GM12878 (cell line): Measurements from ENCODE around the gene ASB10. TPM values are rescaled to one million over a fixed set of nuclear protein-coding genes. Genes with fewer than 3 reads are reported as not detected.

Experiments used
- ATAC-seq: fragments of 200-7000 bp; cut with Tn5 transposase; 3 replicates; pipeline ENCODE4 v1.9.1; 2020; ENCODE audit warnings: mild to moderate bottlenecking, moderate library complexity
- BruUV-seq: library from RNA; stranded (reverse); fragments of 400-500 nt; replicated peaks from 2 replicates; lab custom pipeline; 2021; lab: Mats Ljungman, UMichigan
- CTCF ChIA-PET: fragments of 300-600 bp; sonication (Branson Sonifier 250); formaldehyde crosslinking; extraction: SDS; loops from one replicate; lab custom pipeline; 2021; ENCODE audit warnings: inconsistent platforms; lab: Yijun Ruan, JAX
- POLR2A ChIA-PET: fragments of 350-600 bp; formaldehyde crosslinking; extraction: SDS; loops from one replicate; lab custom pipeline; 2021; ENCODE audit warnings: inconsistent platforms; lab: Charles Lee
- RAD21 ChIA-PET: fragments of 300-600 bp; sonication (Branson Sonifier 250); formaldehyde crosslinking; loops from one replicate; lab custom pipeline; 2023; ENCODE audit warnings: antibody characterized with exemption; ENCODE audit not compliant: unreplicated experiment; lab: Charles Lee
- SMC1A ChIA-PET: fragments of 300-600 bp; sonication (Branson Sonifier 250); formaldehyde crosslinking; loops from one replicate; lab custom pipeline; 2023; ENCODE audit not compliant: unreplicated experiment, uncharacterized antibody; lab: Charles Lee
- DNase-seq: peaks from one replicate; pipeline ENCODE4 v3.0.0-alpha.2; 2011; ENCODE audit warnings: low read depth, low spot score
- FAIRE-seq: peaks from 3 replicates; lab custom pipeline; 2011; peaks lifted over from hg19 to GRCh38; lab: Jason Lieb, UNC
- H2AFZ ChIP-seq: 2 replicates; pipeline ENCODE4 v1.6.0; 2011; ENCODE audit warnings: low read depth, low read length, control low read depth; ENCODE audit not compliant: control insufficient read depth
- H3K27ac ChIP-seq: 2 replicates; pipeline ENCODE4 v1.5.1; 2011; ENCODE audit warnings: control low read depth; ENCODE audit not compliant: control insufficient read depth, insufficient read depth
- H3K27me3 ChIP-seq, 2 experiments: replicated peaks in 1 of 2; 2 replicates each; pipeline versions ENCODE4 v1.6.0 to v1.6.1; 2011; ENCODE audit warnings: low read length in 1 of 2; ENCODE audit not compliant: control insufficient read depth in 2 of 2, insufficient read depth in 2 of 2
- H3K36me3 ChIP-seq, 2 experiments: 2 replicates each; pipeline ENCODE4 v1.5.1; 2011; ENCODE audit warnings: low read length in 1 of 2; ENCODE audit not compliant: control insufficient read depth in 2 of 2, insufficient read depth in 2 of 2
- H3K4me1 ChIP-seq: 2 replicates; pipeline ENCODE4 v1.6.1; 2011; ENCODE audit warnings: mild to moderate bottlenecking, low read length, moderate library complexity, mixed read lengths; ENCODE audit not compliant: control insufficient read depth, insufficient read depth
- H3K4me2 ChIP-seq: 2 replicates; pipeline ENCODE4 v1.6.0; 2011; ENCODE audit warnings: control low read depth; ENCODE audit not compliant: control insufficient read depth, insufficient read depth
- H3K4me3 ChIP-seq: fragments of 200-600 bp; sonication (generic); 2 replicates; pipeline ENCODE4 v1.5.1; 2016
- H3K79me2 ChIP-seq: 2 replicates; pipeline ENCODE4 v1.6.0; 2011; ENCODE audit warnings: low read length; ENCODE audit not compliant: control insufficient read depth, insufficient read depth
- H3K9ac ChIP-seq: 2 replicates; pipeline ENCODE4 v1.8.0; 2011; ENCODE audit warnings: low read length, control low read depth, mixed read lengths; ENCODE audit not compliant: control insufficient read depth, insufficient read depth
- H3K9me3 ChIP-seq: replicated peaks from 3 replicates; pipeline ENCODE4 v1.5.1; 2011; ENCODE audit warnings: mild to moderate bottlenecking, low read length; ENCODE audit not compliant: control insufficient read depth, insufficient read depth
- H4K20me1 ChIP-seq: 2 replicates; pipeline ENCODE4 v1.6.0; 2011; ENCODE audit not compliant: control insufficient read depth, insufficient read depth
- BCLAF1 ChIP-seq: fragments of 450-650 bp; IDR thresholded peaks from 2 replicates; pipeline ENCODE4 v1.6.1; 2017; ENCODE audit warnings: antibody characterized with exemption, mild to moderate bottlenecking, moderate library complexity
- CUX1 ChIP-seq: IDR thresholded peaks from 2 replicates; pipeline ENCODE4 v1.6.1; 2012; ENCODE audit warnings: improper control_type of control experiment, low read depth, low read length; ENCODE audit not compliant: insufficient replicate concordance
- FOXK2 ChIP-seq: fragments of 450-650 bp; IDR thresholded peaks from 2 replicates; pipeline ENCODE4 v1.6.1; 2017; ENCODE audit warnings: mild to moderate bottlenecking, moderate library complexity
- FOXM1 ChIP-seq: IDR thresholded peaks from 2 replicates; pipeline ENCODE4 v1.6.1; 2012; ENCODE audit warnings: low read depth, mild to moderate bottlenecking, inconsistent platforms, low read length, moderate library complexity
- IKZF1 ChIP-seq: fragments of 450-650 bp; conservative IDR thresholded peaks from 2 replicates; pipeline ENCODE4 v1.6.1; 2017; ENCODE audit warnings: antibody characterized with exemption, mild to moderate bottlenecking
- MEF2B ChIP-seq: fragments of 450-650 bp; IDR thresholded peaks from 2 replicates; pipeline ENCODE4 v1.6.1; 2018; ENCODE audit warnings: mild to moderate bottlenecking, moderate library complexity; ENCODE audit not compliant: partially characterized antibody, poor library complexity, severe bottlenecking
- MTA3 ChIP-seq: IDR thresholded peaks from 2 replicates; pipeline ENCODE4 v1.6.1; 2012; ENCODE audit warnings: low read length, inconsistent platforms, borderline replicate concordance
- NKRF ChIP-seq: fragments of 450-650 bp; conservative IDR thresholded peaks from 2 replicates; pipeline ENCODE4 v1.6.1; 2017; ENCODE audit warnings: mild to moderate bottlenecking, moderate library complexity
- RBBP5 ChIP-seq: fragments of 200-600 bp; sonication (generic); conservative IDR thresholded peaks from 2 replicates; pipeline ENCODE4 v1.6.1; 2016
- ZBTB4 ChIP-seq: fragments of 450-650 bp; formaldehyde crosslinking; IDR thresholded peaks from 2 replicates; pipeline ENCODE4 v1.4.0; 2022; ENCODE audit warnings: mild to moderate bottlenecking, moderate library complexity
- whole genome bisulfite sequencing: methylation state at CpG from one replicate; pipeline ENCODE4 v1.1.6; 2016; ENCODE audit warnings: low lambda C conversion rate; ENCODE audit not compliant: insufficient replicate concordance, insufficient coverage; ENCODE audit errors: missing lambda C conversion rate; 5-methylcytosine and 5-hydroxymethylcytosine counted together
- in situ Hi-C: fragments of 300-500 bp; cut with MboI; formaldehyde crosslinking; loops from 9 replicates; pipeline ENCODE4 v1.14.3; 2018; ENCODE audit warnings: mixed read lengths
- intact Hi-C: fragments of 100-400 bp; cut with micrococcal nuclease; formaldehyde crosslinking; loops from one replicate; pipeline ENCODE4 v1.14.2; 2022; ENCODE audit not compliant: unreplicated experiment
- polyA plus RNA-seq, 11 experiments: library from polyadenylated mRNA; depleted of rRNA in 4 of 11; unstranded in 6 of 11; stranded (reverse) in 5 of 11; fragments of >200 nt; fragmentation: Nextera tagmentation in 4 of 11; fragmentation: Illumina TruSeq in 1 of 11; extraction: Ambion mirVana in 4 of 11; extraction: Trizol in 1 of 11; gene quantifications; 1 replicate in 1 of 11; 2 replicates in 10 of 11; pipeline versions ENCODE4 v1.2.1 to v1.2.3, GENCODE V29; 2011 to 2016; ENCODE audit warnings: inconsistent platforms in 2 of 11, missing spikeins in 2 of 11, low read depth in 1 of 11
- total RNA-seq, 4 experiments: library from RNA; depleted of rRNA in 3 of 4; stranded (reverse); fragments of >200 nt in 3 of 4; fragmentation: Illumina TruSeq in 1 of 4; extraction: Trizol in 1 of 4; gene quantifications; 2 replicates each; pipeline versions ENCODE4 v1.2.1 to v1.2.3, GENCODE V29; 2013 to 2021

Gene ASB10
- total and polyA plus RNA-seq, 10 of the 15 experiments (the other 5 are each of a cell fraction or from before 2014, with no cell fraction given): not detected

- Histone ChIP-seq H3K9me3 (no peaks in the 10 kb centered on the region), H3K27me3 (peaks cover 1 to 2% of the 10 kb centered on the region in 2 experiments; a peak in 3 of 4 replicates), H3K4me3 (no peak overlapping the region), H4K20me1 (no peaks in the 10 kb centered on the region), H3K4me2 (no peak overlapping the region), H2AFZ (no peak overlapping the region), H3K4me1 (no peaks in the 10 kb centered on the region), H3K27ac (no peak overlapping the region), H3K36me3 (no peaks in the 10 kb centered on the region), H3K9ac (no peak overlapping the region), H3K79me2 (no peaks in the 10 kb centered on the region)
- 33% methylated on average over 9 of the region's 9 CpGs for WGBS
- no TSS peak for BruUV-seq
- ChIA-PET POLR2A (interaction anchor here (1.5 kb wide), 1 partner anchor 20 kb away, joined by 6 read pairs; the partner anchor contains the start of gene ABCF2), SMC1A (no interaction called here), CTCF (interaction anchor here (0.8 to 2.0 kb wide), 2 partner anchors 10 to 37 kb away, joined by 3 to 7 read pairs; no protein-coding TSS in a partner anchor), RAD21 (no interaction called here)
- FAIRE-seq (no peak), ATAC-seq (no peak), DNase-seq (no peak)
- in situ Hi-C loops: no loop called here
- intact Hi-C loops: no loop called here
- TF ChIP-seq RBBP5 (no peak), FOXM1 (no peak), BCLAF1 (no peak), ZBTB4 (CRISPR knock-in tag) (no peak), FOXK2 (no peak), CUX1 (no peak), NKRF (no peak), MEF2B (no peak), IKZF1 (no peak), MTA3 (no peak)
Observed at GRCh38 chr7:151207315-151207714, 20.3 kb upstream of the ASB10 start.
